Thoracic aorta (tissue), 2 donors: ENCODE data around the gene AK5. TPM values are rescaled to one million over a fixed set of nuclear protein-coding genes. Genes with fewer than 3 reads are reported as not detected.

ENCODE experiments used
- ATAC-seq: fragments of 150-250 bp; one replicate; pipeline ENCODE4 v1.8.0; 2017; ENCODE audit warnings: low read depth; ENCODE audit not compliant: insufficient number of reproducible peaks, low FRiP score
- DNase-seq: peaks from one replicate; pipeline ENCODE4 v3.0.0-alpha.2; 2020; ENCODE audit warnings: low spot score
- H3K27ac ChIP-seq, 2 donors: fragments of 200-600 bp; sonication (generic); 1 replicate in 1 of 2; 2 replicates in 1 of 2; pipeline ENCODE4 v1.5.1; 2016; ENCODE audit warnings: mild to moderate bottlenecking in 2 of 2, moderate library complexity in 2 of 2
- H3K27me3 ChIP-seq: fragments of 200-600 bp; sonication (generic); replicated peaks from 2 replicates; pipeline ENCODE4 v1.6.0; 2016; ENCODE audit warnings: mild to moderate bottlenecking; ENCODE audit not compliant: insufficient read depth
- H3K36me3 ChIP-seq: fragments of 200-600 bp; sonication (generic); one replicate; pipeline ENCODE4 v1.5.1; 2016
- H3K4me1 ChIP-seq, 2 donors: fragments of 200-600 bp; sonication (generic); 1 replicate in 1 of 2; 2 replicates in 1 of 2; pipeline versions ENCODE4 v1.5.1 to v1.6.0; 2016; ENCODE audit warnings: low read depth in 2 of 2, mild to moderate bottlenecking in 1 of 2; ENCODE audit not compliant: control insufficient read depth in 1 of 2
- H3K4me3 ChIP-seq: fragments of 200-600 bp; sonication (generic); 2 replicates; pipeline ENCODE4 v1.5.1; 2016; ENCODE audit warnings: mild to moderate bottlenecking
- H3K9me3 ChIP-seq: fragments of 200-600 bp; sonication (generic); 2 replicates; pipeline ENCODE4 v1.5.1; 2016
- CTCF ChIP-seq: fragments of 200-600 bp; sonication (generic); IDR thresholded peaks from one replicate; pipeline ENCODE4 v1.5.1; 2019; ENCODE audit warnings: antibody characterized with exemption
- total RNA-seq, 2 donors: library from RNA; depleted of rRNA; stranded (reverse); fragments of >200 nt; gene quantifications; one replicate each; pipeline versions ENCODE4 v1.1.0 to v1.2.3, GENCODE V29; 2016

AK5 gene
- total RNA-seq, 2 donors from 2014 or later = 0.56 to 1.4 TPM

- H3K27ac ChIP-seq = no peak overlapping the region
- DNase-seq (no peak), ATAC-seq (no peak)
- H3K36me3 ChIP-seq = no peaks in the 10 kb centered on the region
- H3K27me3 ChIP-seq = no peaks in the 10 kb centered on the region
- no peak for TF ChIP-seq CTCF
- no peaks in the 10 kb centered on the region for H3K9me3 ChIP-seq
- no peak overlapping the region for H3K4me3 ChIP-seq
- peaks cover 4 to 11% of the 10 kb centered on the region in 2 donors for H3K4me1 ChIP-seq
Measured at GRCh38 chr1:77498918-77499317, 217.1 kb downstream of the AK5 start.

- Histone ChIP-seq H3K36me3 (no peaks in the 10 kb centered on the region), H3K4me1 (peaks cover 4 to 11% of the 10 kb centered on the region in 2 donors), H3K27ac (no peak overlapping the region), H3K9me3 (no peaks in the 10 kb centered on the region), H3K27me3 (no peaks in the 10 kb centered on the region), H3K4me3 (no peak overlapping the region)
- ATAC-seq (no peak), DNase-seq (no peak)
- no peak for TF ChIP-seq CTCF
Measured at GRCh38 chr1:77499466-77499865, 217.6 kb downstream of the AK5 start.

- H3K9me3 ChIP-seq = no peaks in the 10 kb centered on the region
- DNase-seq = no peak
- no peak for ATAC-seq
- TF ChIP-seq CTCF = no peak
- no peak overlapping the region for H3K4me3 ChIP-seq
- H3K4me1 ChIP-seq = no peaks in the 10 kb centered on the region
- no peak overlapping the region for H3K27ac ChIP-seq
- no peaks in the 10 kb centered on the region for H3K36me3 ChIP-seq
- H3K27me3 ChIP-seq = no peaks in the 10 kb centered on the region
Measured at GRCh38 chr1:77504986-77505385, 223.2 kb downstream of the AK5 start.

- Histone ChIP-seq H3K27ac (no peak overlapping the region), H3K4me1 (no peaks in the 10 kb centered on the region), H3K4me3 (no peak overlapping the region), H3K27me3 (no peaks in the 10 kb centered on the region), H3K9me3 (no peaks in the 10 kb centered on the region), H3K36me3 (no peaks in the 10 kb centered on the region)
- ATAC-seq = no peak
- TF ChIP-seq CTCF = no peak
- no peak for DNase-seq
Measured at GRCh38 chr1:77506771-77507170, 225.0 kb downstream of the AK5 start.

GRCh38 chr1:77509051-77509492, 227.3 kb downstream of the AK5 start:
- no peak for ATAC-seq
- H3K27ac ChIP-seq = no peak overlapping the region
- no peak for TF ChIP-seq CTCF
- H3K9me3 ChIP-seq = no peaks in the 10 kb centered on the region
- H3K4me1 ChIP-seq = no peaks in the 10 kb centered on the region
- no peaks in the 10 kb centered on the region for H3K27me3 ChIP-seq
- no peak overlapping the region for H3K4me3 ChIP-seq
- no peaks in the 10 kb centered on the region for H3K36me3 ChIP-seq
- DNase-seq = no peak
